SK-N-SH treated with all-trans-retinoic acid at 6 μM for 48 hours (cell line): ENCODE measurements around the gene CHCHD1.

Source experiments
- ARNTL ChIP-seq: fragments of 450-650 bp; formaldehyde crosslinking; IDR thresholded peaks from 2 replicates; pipeline ENCODE4 v1.5.0; 2020; ENCODE audit warnings: low read depth, mild to moderate bottlenecking, moderate library complexity, borderline replicate concordance
- CSDC2 ChIP-seq: fragments of 250-450 bp; sonication (Bioruptor Pico); IDR thresholded peaks from 2 replicates; pipeline ENCODE4 v1.5.0; 2020; ENCODE audit warnings: mild to moderate bottlenecking, moderate library complexity
- CSRNP3 ChIP-seq: fragments of 250-450 bp; sonication (Bioruptor Pico); IDR thresholded peaks from 2 replicates; pipeline ENCODE4 v1.5.1; 2021; ENCODE audit warnings: mild to moderate bottlenecking, moderate library complexity
- ESRRG ChIP-seq: fragments of 250-450 bp; sonication (Bioruptor Pico); IDR thresholded peaks from 2 replicates; pipeline ENCODE4 v1.6.1; 2021; ENCODE audit warnings: mild to moderate bottlenecking
- TOX ChIP-seq: fragments of 250-450 bp; sonication (Bioruptor Pico); IDR thresholded peaks from 2 replicates; pipeline ENCODE4 v1.8.0; 2021; ENCODE audit warnings: mild to moderate bottlenecking, moderate library complexity, borderline replicate concordance
- ZC3H10 ChIP-seq: fragments of 250-450 bp; sonication (Bioruptor Pico); IDR thresholded peaks from 2 replicates; pipeline ENCODE4 v1.5.1; 2021; ENCODE audit warnings: mild to moderate bottlenecking, moderate library complexity
- ZFP30 ChIP-seq: fragments of 450-650 bp; formaldehyde crosslinking; IDR thresholded peaks from 2 replicates; pipeline ENCODE4 v1.5.0; 2022; ENCODE audit warnings: mild to moderate bottlenecking, moderate library complexity
- ZNF8 ChIP-seq: fragments of 450-650 bp; formaldehyde crosslinking; IDR thresholded peaks from 2 replicates; pipeline ENCODE4 v1.5.0; 2020; ENCODE audit warnings: mild to moderate bottlenecking, moderate library complexity
- TF ChIP-seq, protein P1 (sequence below): fragments of 250-450 bp; sonication (Bioruptor Pico); IDR thresholded peaks from 2 replicates; pipeline ENCODE4 v1.8.0; 2020; ENCODE audit warnings: mild to moderate bottlenecking, moderate library complexity, borderline replicate concordance
- TF ChIP-seq, protein P2 (sequence below): fragments of 250-450 bp; sonication (Bioruptor Pico); IDR thresholded peaks from 2 replicates; pipeline ENCODE4 v1.5.1; 2020; ENCODE audit warnings: low read depth, mild to moderate bottlenecking, moderate library complexity

DNA sequence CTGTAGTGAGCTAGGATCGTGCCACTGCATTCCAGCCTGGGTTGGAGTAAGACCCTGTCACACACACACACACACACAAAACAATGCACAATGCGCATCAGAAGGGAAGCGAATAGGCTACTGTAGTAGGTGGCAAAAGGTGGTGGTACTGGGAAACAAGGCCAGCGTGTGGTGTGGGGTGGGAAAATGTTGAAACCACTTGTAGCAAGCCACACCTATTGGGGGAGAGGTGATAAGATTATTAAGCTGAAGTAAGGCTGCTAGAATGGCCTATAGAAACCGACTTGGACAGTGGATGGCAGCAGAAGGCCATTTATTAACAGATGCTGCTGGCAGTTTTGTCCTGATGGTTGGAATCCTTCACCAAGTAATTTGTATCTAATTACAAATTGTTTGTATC, 7.2 kb upstream of the CHCHD1 start:
- TF ChIP-seq, protein P1, sequence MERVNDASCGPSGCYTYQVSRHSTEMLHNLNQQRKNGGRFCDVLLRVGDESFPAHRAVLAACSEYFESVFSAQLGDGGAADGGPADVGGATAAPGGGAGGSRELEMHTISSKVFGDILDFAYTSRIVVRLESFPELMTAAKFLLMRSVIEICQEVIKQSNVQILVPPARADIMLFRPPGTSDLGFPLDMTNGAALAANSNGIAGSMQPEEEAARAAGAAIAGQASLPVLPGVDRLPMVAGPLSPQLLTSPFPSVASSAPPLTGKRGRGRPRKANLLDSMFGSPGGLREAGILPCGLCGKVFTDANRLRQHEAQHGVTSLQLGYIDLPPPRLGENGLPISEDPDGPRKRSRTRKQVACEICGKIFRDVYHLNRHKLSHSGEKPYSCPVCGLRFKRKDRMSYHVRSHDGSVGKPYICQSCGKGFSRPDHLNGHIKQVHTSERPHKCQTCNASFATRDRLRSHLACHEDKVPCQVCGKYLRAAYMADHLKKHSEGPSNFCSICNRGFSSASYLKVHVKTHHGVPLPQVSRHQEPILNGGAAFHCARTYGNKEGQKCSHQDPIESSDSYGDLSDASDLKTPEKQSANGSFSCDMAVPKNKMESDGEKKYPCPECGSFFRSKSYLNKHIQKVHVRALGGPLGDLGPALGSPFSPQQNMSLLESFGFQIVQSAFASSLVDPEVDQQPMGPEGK (CRISPR knock-in tag), result no peak
- TF ChIP-seq ZC3H10, result no peak
- TF ChIP-seq ZNF8 (CRISPR knock-in tag), result no peak
- TF ChIP-seq CSRNP3 (CRISPR knock-in tag), result no peak
- no peak for TF ChIP-seq ZFP30 (CRISPR knock-in tag)
- TF ChIP-seq ESRRG (CRISPR knock-in tag), result no peak
- TF ChIP-seq ARNTL (CRISPR knock-in tag), result no peak
- TF ChIP-seq, protein P2, sequence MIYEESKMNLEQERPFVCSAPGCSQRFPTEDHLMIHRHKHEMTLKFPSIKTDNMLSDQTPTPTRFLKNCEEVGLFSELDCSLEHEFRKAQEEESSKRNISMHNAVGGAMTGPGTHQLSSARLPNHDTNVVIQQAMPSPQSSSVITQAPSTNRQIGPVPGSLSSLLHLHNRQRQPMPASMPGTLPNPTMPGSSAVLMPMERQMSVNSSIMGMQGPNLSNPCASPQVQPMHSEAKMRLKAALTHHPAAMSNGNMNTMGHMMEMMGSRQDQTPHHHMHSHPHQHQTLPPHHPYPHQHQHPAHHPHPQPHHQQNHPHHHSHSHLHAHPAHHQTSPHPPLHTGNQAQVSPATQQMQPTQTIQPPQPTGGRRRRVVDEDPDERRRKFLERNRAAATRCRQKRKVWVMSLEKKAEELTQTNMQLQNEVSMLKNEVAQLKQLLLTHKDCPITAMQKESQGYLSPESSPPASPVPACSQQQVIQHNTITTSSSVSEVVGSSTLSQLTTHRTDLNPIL (CRISPR knock-in tag), result no peak
- TF ChIP-seq TOX (CRISPR knock-in tag), result no peak
- TF ChIP-seq CSDC2 (CRISPR knock-in tag), result no peak
